ENCODE measurements around the gene SRRD.

Gene SRRD

GRCh38 chr22:26483043-26483438, 636 bp upstream of the SRRD start:
- DNase-seq (ENCODE audit: low read depth) = no peak

GRCh38 chr22:26484360-26484706, 656 bp downstream of the SRRD start:
- no peak for DNase-seq (ENCODE audit: low read depth)

- DNase-seq (ENCODE audit: low read depth) = no peak
These were observed 1.3 kb downstream of the SRRD start for GRCh38 chr22:26485013-26485412.

GRCh38 chr22:26485806-26486390, 2.2 kb downstream of the SRRD start:
- DNase-seq (ENCODE audit: low read depth) = no peak

GRCh38 chr22:26486394-26486793, 2.7 kb downstream of the SRRD start:
- no peak for DNase-seq (ENCODE audit: low read depth)

- no peak for DNase-seq (ENCODE audit: low read depth)
These were observed 4.3 kb downstream of the SRRD start for GRCh38 chr22:26487996-26488395.

- no peak for DNase-seq (ENCODE audit: low read depth)
These were observed 5.9 kb downstream of the SRRD start for GRCh38 chr22:26489447-26490036.

- no peak for DNase-seq (ENCODE audit: low read depth)
These were observed 8.5 kb downstream of the SRRD start for GRCh38 chr22:26492220-26492619.

GRCh38 chr22:26494506-26494905, 10.8 kb downstream of the SRRD start:
- no peak for DNase-seq (ENCODE audit: low read depth)

- no peak for DNase-seq (ENCODE audit: low read depth)
These were observed 12.8 kb downstream of the SRRD start for GRCh38 chr22:26496456-26496855.

GRCh38 chr22:26499188-26499703, 15.6 kb downstream of the SRRD start:
- DNase-seq (ENCODE audit: low read depth) = no peak

- DNase-seq (ENCODE audit: low read depth) = no peak
These were observed 18.3 kb downstream of the SRRD start for GRCh38 chr22:26501996-26502395.

GRCh38 chr22:26502688-26503561, 19.2 kb downstream of the SRRD start:
- peak; percentile 24 for DNase-seq (ENCODE audit: low read depth)

- DNase-seq (ENCODE audit: low read depth) = no peak
These were observed 20.1 kb downstream of the SRRD start for GRCh38 chr22:26503758-26504157.

- DNase-seq (ENCODE audit: low read depth) = no peak
These were observed 24.5 kb downstream of the SRRD start for GRCh38 chr22:26508148-26508547.

GRCh38 chr22:26512149-26512793, 28.6 kb downstream of the SRRD start, which contains the start of gene TFIP11:
TFIP11 (minus strand) TSS chr22:26512473; CDS start chr22:26510272, 2,201 bp downstream.
- peak; percentile 88 for DNase-seq (ENCODE audit: low read depth)

GRCh38 chr22:26513838-26514237, 30.2 kb downstream of the SRRD start:
- DNase-seq (ENCODE audit: low read depth) = no peak

GRCh38 chr22:26514419-26515161, 30.9 kb downstream of the SRRD start:
- no peak for DNase-seq (ENCODE audit: low read depth)

GRCh38 chr22:26515931-26516330, 32.3 kb downstream of the SRRD start:
- no peak for DNase-seq (ENCODE audit: low read depth)

- no peak for DNase-seq (ENCODE audit: low read depth)
These were observed 32.8 kb downstream of the SRRD start for GRCh38 chr22:26516503-26516902.

GRCh38 chr22:26517429-26517828, 33.8 kb downstream of the SRRD start:
- DNase-seq (ENCODE audit: low read depth) = no peak

- no peak for DNase-seq (ENCODE audit: low read depth)
These were observed 38.3 kb downstream of the SRRD start for GRCh38 chr22:26522012-26522411.
